HG03521 (cell line): ENCODE results near the gene ABT1.

Source experiments
- ATAC-seq: cut with Tn5 transposase; IDR thresholded peaks from one replicate; pipeline ENCODE4 v1.9.1; 2021; ENCODE audit warnings: mild to moderate bottlenecking, moderate library complexity; ENCODE audit not compliant: unreplicated experiment

The ABT1 gene

DNA sequence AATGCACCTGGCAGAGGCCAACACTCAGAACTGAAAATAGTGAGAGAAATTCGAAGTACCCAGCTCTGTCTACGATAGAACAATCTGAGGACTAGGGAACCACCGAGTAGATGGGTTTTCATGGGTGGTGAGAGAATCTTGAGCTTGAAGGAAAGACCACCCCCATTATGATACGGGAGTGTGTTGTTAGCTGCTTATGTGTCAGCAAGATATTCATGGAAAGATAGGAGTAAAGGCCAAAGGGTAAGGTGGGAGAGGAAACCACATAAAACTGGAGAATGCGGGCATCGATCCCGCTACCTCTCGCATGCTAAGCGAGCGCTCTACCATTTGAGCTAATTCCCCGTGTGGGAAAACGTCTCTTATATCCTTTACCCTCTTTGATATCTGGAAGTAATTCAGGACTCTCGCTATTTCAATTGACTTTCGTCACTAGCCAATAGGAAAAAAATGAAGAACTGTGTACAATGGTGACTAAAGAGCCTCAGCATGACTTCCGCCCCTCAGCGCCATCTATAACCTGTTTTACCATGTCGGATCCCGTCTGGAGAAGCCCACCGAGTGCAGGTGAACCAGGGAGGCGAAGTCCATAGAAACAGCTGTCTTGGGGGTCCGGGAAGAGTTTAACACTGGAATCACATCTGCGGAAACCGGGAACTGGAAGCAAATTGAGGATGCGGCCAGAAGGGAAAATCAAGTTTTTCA is 25.0 kb upstream of the ABT1 start:
- ATAC-seq: no peak

DNA sequence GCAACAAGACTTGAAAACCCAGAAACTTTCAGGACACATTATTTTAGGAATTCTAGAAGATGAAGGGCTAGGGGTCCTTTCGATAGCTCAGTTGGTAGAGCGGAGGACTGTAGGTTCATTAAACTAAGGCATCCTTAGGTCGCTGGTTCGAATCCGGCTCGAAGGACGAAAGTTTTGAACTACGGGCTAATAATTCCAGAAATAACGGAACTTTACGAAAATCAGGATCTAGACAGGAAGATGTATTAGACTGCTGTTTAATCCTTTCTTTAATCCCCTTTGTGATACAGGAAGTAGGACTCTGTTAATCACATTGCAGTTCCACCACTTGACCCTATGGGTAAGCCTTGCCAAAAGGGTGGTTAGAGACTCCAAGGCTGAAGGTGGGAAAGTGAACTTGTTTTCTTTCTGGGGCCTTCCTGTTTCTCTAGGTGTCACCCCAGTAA is 21.2 kb upstream of the ABT1 start:
- ATAC-seq: no peak

GRCh38 chr6:26576407-26576843 is 20.3 kb upstream of the ABT1 start:
- no peak for ATAC-seq

DNA sequence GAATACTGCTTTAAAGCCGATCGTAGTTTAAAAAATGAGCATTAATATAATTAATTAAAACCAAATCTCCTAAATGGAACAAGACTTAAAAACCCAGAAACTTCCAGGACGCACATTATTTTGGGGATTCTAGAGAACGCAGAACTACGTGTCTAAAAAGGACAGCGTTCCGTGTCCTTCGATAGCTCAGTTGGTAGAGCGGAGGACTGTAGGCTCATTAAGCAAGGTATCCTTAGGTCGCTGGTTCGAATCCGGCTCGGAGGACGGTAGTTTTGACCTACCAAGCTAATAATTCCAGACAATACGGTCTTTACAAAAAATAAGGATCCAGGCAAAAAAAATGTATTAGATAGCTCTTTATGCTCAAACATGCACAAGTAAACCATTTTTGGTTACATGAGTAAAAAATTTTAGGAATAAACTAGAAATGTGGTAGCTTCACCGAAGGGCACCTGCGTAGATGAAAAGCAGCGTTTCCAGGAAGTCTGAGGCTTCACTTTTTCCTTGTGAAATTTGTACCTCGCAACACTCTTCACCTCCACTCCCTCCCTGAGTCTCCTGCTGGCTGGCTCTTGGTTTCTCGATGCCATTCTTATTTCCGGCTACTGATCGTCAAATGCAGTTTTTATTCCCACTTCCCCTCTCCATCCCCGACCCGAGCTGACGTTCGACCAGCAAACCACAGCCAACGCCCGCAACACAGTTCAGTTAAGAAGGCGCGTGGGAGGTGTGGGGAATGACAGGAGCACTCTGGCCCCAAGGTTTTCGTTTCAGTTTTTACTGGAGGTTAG is 19.6 kb upstream of the ABT1 start:
- no peak for ATAC-seq

- ATAC-seq: no peak
These were observed 19.1 kb upstream of the ABT1 start for GRCh38 chr6:26577720-26578072.

- no peak for ATAC-seq
These were observed 18.5 kb upstream of the ABT1 start for GRCh38 chr6:26578279-26578678.

DNA sequence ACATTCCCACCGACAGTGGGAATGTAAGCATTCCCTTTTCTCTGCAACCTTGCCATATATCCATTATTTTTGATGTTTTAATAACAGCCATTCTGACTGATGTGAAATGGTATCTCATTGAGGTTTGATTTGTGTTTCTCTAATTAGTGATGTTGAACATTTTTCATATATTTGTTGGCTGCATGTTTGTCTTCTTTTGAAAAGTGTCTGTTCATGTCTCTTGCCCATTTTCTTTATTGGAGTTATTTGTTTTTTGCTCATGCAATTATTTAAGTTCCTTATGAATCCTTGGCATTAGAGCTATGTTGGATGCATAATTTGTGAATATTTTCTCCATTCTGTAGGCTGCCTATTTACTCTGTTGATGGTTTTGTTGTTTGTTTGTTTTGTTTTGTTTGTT is 18.0 kb upstream of the ABT1 start:
- no peak for ATAC-seq

DNA sequence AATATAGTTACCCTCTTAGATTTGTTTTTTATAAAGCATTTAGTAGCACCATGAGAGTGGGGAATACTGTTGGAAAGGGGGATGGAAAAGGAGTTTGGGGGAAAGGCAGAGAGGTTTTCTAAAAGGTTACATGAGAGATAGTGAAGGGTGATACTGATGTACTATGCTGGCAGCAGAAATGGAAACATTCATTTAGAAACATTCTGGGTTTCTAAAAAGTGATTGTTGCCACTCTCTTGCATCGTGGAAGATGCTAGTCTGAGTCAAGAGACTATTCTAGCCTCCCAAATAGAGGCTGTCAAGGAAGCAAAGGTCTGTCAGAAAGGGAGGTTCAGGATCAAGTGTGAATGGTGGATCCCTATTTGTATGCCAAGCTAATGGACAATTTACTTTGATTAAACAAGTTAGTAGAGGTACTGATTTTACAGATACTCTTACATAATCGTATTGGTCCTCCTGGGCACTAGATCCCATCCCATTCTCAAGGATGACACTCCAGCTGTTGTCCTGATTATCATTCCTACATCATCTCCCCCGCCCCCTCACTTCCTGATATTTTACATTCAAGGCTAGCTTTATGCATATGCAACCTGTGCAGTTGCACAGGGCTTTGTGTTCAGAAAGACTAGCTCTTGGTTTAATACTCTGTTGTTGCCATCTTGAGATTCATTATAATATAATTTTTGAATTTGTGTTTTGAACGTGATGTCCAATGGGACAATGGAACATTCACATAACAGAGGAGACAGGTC is 15.4 kb upstream of the ABT1 start:
- ATAC-seq: no peak

- no peak for ATAC-seq
These were observed 7.8 kb upstream of the ABT1 start for GRCh38 chr6:26588965-26589364.

DNA sequence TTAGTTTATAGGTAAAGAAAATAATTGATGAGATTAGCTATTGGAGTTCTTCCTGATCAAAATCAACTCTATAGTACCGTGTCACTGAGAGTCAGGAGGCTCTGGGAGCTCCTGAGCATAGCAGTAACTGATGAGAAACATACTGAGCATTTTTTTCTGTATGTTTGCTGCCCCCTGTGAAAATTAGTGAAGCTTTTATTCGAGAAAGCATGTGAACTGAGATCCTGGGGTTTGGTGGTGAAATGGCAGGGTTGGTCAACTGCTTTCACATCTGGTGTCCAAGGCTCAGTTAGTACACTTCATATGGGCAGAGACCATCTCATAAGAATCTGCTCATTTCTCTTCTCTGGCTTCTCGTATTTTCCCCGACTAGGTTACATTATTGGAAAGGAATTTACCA is 4.1 kb upstream of the ABT1 start:
- ATAC-seq: no peak

DNA sequence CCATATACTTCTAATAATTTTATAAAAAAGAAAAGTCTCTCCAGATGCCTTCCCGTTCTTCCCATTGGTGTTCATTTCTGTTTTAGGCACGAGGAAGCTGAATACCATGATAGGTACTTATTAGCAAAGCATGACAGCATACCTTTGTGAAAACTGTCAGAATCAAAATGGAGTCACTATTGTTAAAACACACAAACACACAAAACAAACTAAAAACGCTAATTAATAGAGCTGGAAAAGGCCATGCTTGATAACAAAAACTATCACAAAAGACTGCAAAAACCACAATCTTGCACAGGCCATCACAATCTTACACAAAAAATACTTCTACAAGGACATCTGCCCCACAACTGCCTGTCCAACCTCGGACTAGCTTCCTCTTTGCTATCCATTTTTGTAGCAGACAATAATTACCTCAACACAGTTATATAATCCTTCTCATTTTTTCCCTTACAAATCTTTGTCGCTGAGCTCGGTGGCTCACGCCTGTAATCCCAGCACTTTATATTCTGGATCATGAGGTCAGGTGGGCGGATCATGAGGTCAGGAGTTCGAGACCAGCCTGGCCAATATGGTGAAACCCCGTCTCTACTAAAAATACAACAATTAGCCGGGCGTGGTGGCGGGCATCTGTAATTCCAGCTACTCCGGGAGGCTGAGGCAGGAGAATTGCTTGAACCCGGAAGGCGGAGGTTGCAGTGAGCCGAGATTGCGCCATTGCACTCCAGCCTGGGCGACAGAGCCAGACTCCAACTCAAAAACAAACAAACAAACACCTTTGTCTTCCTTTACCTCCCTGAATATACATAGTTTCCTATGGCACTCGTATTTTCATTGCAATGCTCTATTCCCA is 3.2 kb upstream of the ABT1 start:
- ATAC-seq: no peak

- ATAC-seq: no peak
These were observed 2.6 kb upstream of the ABT1 start for GRCh38 chr6:26594131-26594498.

- ATAC-seq: no peak
These were observed 1.8 kb upstream of the ABT1 start for GRCh38 chr6:26594730-26595632.

- peak; percentile 46 for ATAC-seq
These were observed 984 bp upstream of the ABT1 start for GRCh38 chr6:26595669-26596269.

DNA sequence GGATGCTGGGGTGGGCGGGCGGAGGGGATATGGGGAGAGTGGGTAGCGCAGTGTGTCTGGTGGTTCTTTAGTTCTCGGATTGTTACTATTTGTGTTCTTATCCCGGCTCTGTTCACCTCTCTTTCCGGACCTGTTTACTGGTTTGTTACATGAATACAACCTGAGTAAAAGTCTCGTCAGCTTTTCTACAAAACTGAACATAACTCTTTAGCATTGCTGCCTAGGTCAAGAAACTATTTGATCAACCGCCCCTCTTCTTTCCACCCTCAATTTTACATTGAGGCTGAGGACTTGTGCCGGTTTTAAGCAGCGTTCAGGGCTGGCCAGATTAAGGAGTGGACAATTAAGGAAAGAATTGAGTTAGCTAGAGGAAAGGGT is 625 bp downstream of the ABT1 start:
- ATAC-seq: no peak

GRCh38 chr6:26597821-26598220 is 1.1 kb downstream of the ABT1 start:
- no peak for ATAC-seq

- no peak for ATAC-seq
These were observed 1.5 kb downstream of the ABT1 start for GRCh38 chr6:26598267-26598666.

DNA sequence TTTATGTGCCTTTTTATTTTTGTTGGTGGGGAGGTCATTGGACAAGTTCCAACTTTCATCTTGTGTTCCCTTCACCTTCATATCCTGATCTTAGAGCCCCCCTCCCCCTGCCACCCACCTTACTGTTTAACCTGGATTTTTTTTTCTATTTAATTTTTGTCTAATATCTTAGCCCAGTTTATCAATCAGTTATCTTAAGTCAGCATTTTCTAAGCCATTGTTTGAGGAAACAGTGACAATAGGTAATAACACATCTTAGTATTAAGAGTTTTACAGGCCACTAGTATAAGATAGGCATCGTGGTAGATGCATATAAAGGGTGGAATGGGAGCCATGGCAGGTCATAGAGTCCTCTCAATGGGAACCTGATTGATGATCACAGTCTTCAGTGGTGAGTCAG is 2.4 kb downstream of the ABT1 start:
- ATAC-seq: no peak

GRCh38 chr6:26599591-26599990 is 2.8 kb downstream of the ABT1 start:
- no peak for ATAC-seq

- ATAC-seq: no peak
These were observed 4.0 kb downstream of the ABT1 start for GRCh38 chr6:26600759-26601158.
